HG03378 (cell line): ENCODE measurements around the gene FAF1.
"Not testable (repeated sequence)": the region's sequence is repeated elsewhere in the genome, so short reads cannot be mapped to it uniquely, and the experiment has no call there.

Experiments
- ATAC-seq: cut with Tn5 transposase; IDR thresholded peaks from one replicate; pipeline ENCODE4 v1.9.1; 2021; ENCODE audit warnings: mild to moderate bottlenecking, moderate library complexity; ENCODE audit not compliant: unreplicated experiment

The FAF1 gene

GRCh38 chr1:50913954-50914353, 46.1 kb downstream of the FAF1 start:
- ATAC-seq: no peak

GRCh38 chr1:50910356-50910755, 49.7 kb downstream of the FAF1 start:
- not testable (repeated sequence) for ATAC-seq

GRCh38 chr1:50907610-50908009, 52.5 kb downstream of the FAF1 start:
- not testable (repeated sequence) for ATAC-seq

- ATAC-seq: not testable (repeated sequence)
These were observed 54.0 kb downstream of the FAF1 start for GRCh38 chr1:50906050-50906449.

- ATAC-seq: no peak
These were observed 57.6 kb downstream of the FAF1 start for GRCh38 chr1:50902419-50902818.

- no peak for ATAC-seq
These were observed 58.2 kb downstream of the FAF1 start for GRCh38 chr1:50901872-50902271.

GRCh38 chr1:50898773-50899172, 61.3 kb downstream of the FAF1 start:
- ATAC-seq: no peak

GRCh38 chr1:50894340-50894739, 65.7 kb downstream of the FAF1 start:
- no peak for ATAC-seq

GRCh38 chr1:50893466-50893865, 66.6 kb downstream of the FAF1 start:
- no peak for ATAC-seq

- not testable (repeated sequence) for ATAC-seq
These were observed 72.5 kb downstream of the FAF1 start for GRCh38 chr1:50887555-50887954.

GRCh38 chr1:50880373-50880772, 79.7 kb downstream of the FAF1 start:
- ATAC-seq: no peak

- no peak for ATAC-seq
These were observed 80.9 kb downstream of the FAF1 start for GRCh38 chr1:50879137-50879536.

GRCh38 chr1:50878434-50878833, 81.6 kb downstream of the FAF1 start:
- no peak for ATAC-seq

- ATAC-seq: no peak
These were observed 82.4 kb downstream of the FAF1 start for GRCh38 chr1:50877641-50878040.

- peak; percentile 96 for ATAC-seq
These were observed 86.4 kb downstream of the FAF1 start for GRCh38 chr1:50873458-50874187.

- ATAC-seq: not testable (repeated sequence)
These were observed 95.2 kb downstream of the FAF1 start for GRCh38 chr1:50864845-50865244.

- no peak for ATAC-seq
These were observed 98.3 kb downstream of the FAF1 start for GRCh38 chr1:50861772-50862171.

- ATAC-seq: no peak
These were observed 99.4 kb downstream of the FAF1 start for GRCh38 chr1:50860702-50861101.

GRCh38 chr1:50860256-50860655, 99.8 kb downstream of the FAF1 start:
- ATAC-seq: no peak

GRCh38 chr1:50859657-50860056, 100.4 kb downstream of the FAF1 start:
- ATAC-seq: no peak

GRCh38 chr1:50858761-50859160, 101.3 kb downstream of the FAF1 start:
- ATAC-seq: no peak

GRCh38 chr1:50857702-50858101, 102.4 kb downstream of the FAF1 start:
- no peak for ATAC-seq

GRCh38 chr1:50853325-50853724, 106.7 kb downstream of the FAF1 start:
- no peak for ATAC-seq
